ENCODE results near the gene COL9A3.

Gene COL9A3

DNA sequence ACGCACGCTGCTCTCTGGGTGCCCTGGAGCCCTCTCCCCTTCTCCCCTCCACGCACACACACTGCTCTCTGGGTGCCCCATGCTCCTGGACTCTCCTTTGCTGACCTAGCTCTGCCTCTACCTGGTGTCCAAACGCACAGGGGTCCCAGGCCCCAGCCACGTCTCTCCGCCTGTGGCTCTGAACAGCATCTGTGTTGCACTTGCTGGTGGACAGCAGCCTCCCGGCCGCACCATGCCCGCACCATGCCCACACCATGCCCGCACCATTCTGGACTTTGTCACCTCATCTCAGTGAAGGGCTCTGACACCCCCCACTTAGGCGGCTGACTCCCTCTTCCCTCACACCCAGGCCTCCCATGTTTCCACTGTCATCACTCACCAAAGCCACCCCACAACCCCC lies 23.0 kb downstream of the COL9A3 start:
- Histone ChIP-seq H3K9me3 (no peaks in the 10 kb centered on the region), H3K36me3 (no peaks in the 10 kb centered on the region), H3K4me1 (peaks cover 0 to 3% (median 0%) of the 10 kb centered on the region in 4 donors), H3K4me3 (no peak overlapping the region), H3K27ac (no peak overlapping the region), H3K27me3 (peaks cover 0 to 36% of the 10 kb centered on the region in 2 donors)
- no peak for TF ChIP-seq CTCF (IDR thresholded peaks at IDR 0.05)
- intact Hi-C loops (cut with DNase I; ENCODE audit: low total_unique reads) = no loop called here
- no peak for DNase-seq

DNA sequence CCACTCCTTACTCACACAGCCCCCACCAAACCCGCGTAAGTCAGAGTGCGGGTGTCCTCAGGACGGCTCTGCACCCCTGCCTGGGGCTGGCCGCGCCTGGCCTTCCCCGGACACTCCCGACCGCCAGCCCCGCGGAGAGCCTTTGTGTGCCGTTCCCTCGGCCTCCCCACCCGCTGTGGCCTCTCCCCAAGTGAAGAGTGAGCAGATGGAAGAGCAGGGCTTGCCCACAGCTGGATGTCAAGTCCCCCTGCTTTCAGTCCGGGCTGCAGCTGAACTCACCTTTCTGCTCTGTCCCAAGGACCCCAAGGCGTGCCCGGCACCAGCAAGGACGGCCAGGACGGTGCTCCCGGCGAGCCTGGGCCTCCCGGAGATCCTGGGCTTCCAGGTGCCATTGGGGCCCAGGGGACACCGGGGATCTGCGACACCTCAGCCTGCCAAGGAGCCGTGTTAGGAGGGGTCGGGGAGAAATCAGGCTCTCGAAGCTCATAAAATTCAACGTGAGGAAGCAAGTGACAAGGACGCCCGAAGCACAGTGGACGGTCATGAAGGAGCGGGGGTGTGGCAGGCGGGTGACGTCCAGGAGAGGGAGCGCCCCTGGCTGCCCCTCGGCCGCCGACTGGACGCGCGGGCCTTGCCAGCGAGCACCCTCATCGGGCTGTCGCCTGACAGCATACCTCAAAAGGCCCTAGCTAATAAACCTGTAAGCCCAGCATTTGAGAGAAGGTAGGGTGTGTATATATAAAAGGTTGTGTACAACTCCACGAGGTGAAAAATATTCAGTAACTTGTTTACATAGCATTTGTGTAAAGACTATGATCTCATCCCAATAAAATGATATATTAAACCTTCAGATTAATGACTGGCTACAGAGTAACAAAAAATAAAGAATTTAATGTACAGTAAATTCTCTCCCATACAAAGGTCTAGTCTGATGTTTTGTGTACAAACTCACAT lies 23.7 kb downstream of the COL9A3 start:
- DNase-seq = no peak
- Histone ChIP-seq H3K27ac (no peak overlapping the region), H3K27me3 (peaks cover 0 to 35% of the 10 kb centered on the region in 2 donors), H3K9me3 (no peaks in the 10 kb centered on the region), H3K4me3 (no peak overlapping the region), H3K4me1 (peaks cover 0 to 3% (median 0%) of the 10 kb centered on the region in 4 donors), H3K36me3 (peaks cover 0 to 2% (median 2%) of the 10 kb centered on the region in 3 donors)
- no peak for TF ChIP-seq CTCF (IDR thresholded peaks at IDR 0.05)
- intact Hi-C loops (cut with DNase I; ENCODE audit: low total_unique reads) = no loop called here

- no peaks in the 10 kb centered on the region for H3K9me3 ChIP-seq
- no peak for TF ChIP-seq CTCF (IDR thresholded peaks at IDR 0.05)
- H3K27ac ChIP-seq = no peak overlapping the region
- no peaks in the 10 kb centered on the region for H3K4me1 ChIP-seq
- DNase-seq = no peak
- H3K36me3 ChIP-seq = peaks cover 0 to 5% (median 4%) of the 10 kb centered on the region in 3 donors
- H3K27me3 ChIP-seq = peaks cover 0 to 22% of the 10 kb centered on the region in 2 donors
- no peak overlapping the region for H3K4me3 ChIP-seq
- intact Hi-C loops (cut with DNase I; ENCODE audit: low total_unique reads) = no loop called here
Measured at GRCh38 chr20:62841705-62842212, 24.9 kb downstream of the COL9A3 start.

DNA sequence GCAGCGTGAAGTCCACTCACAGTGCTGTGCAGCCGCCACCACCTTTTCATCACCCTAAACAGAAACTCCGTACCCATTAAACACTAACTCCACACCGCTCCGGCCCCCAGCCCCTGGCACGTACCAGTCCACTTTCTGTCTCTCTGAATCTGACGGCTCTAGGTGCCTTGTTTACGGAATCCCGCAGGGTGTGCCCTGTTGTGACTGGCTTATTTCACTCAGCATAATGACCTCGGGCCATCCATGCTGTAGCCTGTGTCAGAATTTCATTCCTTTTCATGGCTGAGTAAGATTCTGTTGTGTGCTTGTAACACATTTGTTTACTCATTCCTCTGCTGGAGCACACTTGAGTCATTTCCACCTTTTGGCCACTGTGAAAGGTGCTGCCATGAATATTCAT lies 26.8 kb downstream of the COL9A3 start:
- peaks cover 0 to 5% (median 4%) of the 10 kb centered on the region in 3 donors for H3K36me3 ChIP-seq
- no peak for TF ChIP-seq CTCF (IDR thresholded peaks at IDR 0.05)
- H3K9me3 ChIP-seq = no peaks in the 10 kb centered on the region
- H3K27ac ChIP-seq = no peak overlapping the region
- no peaks in the 10 kb centered on the region for H3K4me1 ChIP-seq
- peaks cover 0 to 6% of the 10 kb centered on the region in 2 donors for H3K27me3 ChIP-seq
- H3K4me3 ChIP-seq = no peak overlapping the region
- DNase-seq = no peak
- intact Hi-C loops (cut with DNase I; ENCODE audit: low total_unique reads) = no loop called here

DNA sequence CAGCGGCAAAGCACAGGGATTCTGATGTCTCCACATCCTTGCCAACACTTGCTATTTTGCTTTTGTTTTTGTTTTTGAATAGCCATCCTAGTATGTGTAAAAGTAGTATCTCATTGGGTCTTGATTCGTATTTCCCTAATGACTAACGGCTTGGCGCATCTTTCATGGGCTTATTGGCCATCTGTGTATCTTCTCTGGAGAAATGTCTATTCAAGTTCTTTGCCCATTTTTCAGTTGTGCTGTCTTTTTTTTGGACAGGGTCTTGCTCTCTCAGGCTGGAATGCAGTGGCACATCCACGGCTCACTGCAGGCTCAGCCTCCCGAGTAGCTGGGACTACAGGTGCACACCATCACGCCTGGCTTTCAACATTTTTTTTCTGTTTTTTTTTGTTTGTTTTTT lies 27.3 kb downstream of the COL9A3 start:
- H3K27ac ChIP-seq = no peak overlapping the region
- no peak overlapping the region for H3K4me3 ChIP-seq
- no peaks in the 10 kb centered on the region for H3K9me3 ChIP-seq
- DNase-seq = no peak
- intact Hi-C loops (cut with DNase I; ENCODE audit: low total_unique reads) = no loop called here
- H3K36me3 ChIP-seq = peaks cover 0 to 5% (median 4%) of the 10 kb centered on the region in 3 donors
- H3K27me3 ChIP-seq = peaks cover 0 to 6% of the 10 kb centered on the region in 2 donors
- H3K4me1 ChIP-seq = no peaks in the 10 kb centered on the region
- no peak for TF ChIP-seq CTCF (IDR thresholded peaks at IDR 0.05)
